ENCODE measurements around the gene LMF1.
"Not testable (repeated sequence)": the region's sequence is repeated elsewhere in the genome, so short reads cannot be mapped to it uniquely, and the experiment has no call there.

Gene LMF1

GRCh38 chr16:965036-965395, 5.8 kb downstream of the LMF1 start:
- DNase-seq (ENCODE audit: extremely low read depth, low read depth) = no peak
- TF ChIP-seq, protein P1, sequence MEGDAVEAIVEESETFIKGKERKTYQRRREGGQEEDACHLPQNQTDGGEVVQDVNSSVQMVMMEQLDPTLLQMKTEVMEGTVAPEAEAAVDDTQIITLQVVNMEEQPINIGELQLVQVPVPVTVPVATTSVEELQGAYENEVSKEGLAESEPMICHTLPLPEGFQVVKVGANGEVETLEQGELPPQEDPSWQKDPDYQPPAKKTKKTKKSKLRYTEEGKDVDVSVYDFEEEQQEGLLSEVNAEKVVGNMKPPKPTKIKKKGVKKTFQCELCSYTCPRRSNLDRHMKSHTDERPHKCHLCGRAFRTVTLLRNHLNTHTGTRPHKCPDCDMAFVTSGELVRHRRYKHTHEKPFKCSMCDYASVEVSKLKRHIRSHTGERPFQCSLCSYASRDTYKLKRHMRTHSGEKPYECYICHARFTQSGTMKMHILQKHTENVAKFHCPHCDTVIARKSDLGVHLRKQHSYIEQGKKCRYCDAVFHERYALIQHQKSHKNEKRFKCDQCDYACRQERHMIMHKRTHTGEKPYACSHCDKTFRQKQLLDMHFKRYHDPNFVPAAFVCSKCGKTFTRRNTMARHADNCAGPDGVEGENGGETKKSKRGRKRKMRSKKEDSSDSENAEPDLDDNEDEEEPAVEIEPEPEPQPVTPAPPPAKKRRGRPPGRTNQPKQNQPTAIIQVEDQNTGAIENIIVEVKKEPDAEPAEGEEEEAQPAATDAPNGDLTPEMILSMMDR (IDR thresholded peaks at IDR 0.05; ENCODE audit: low read depth, low read length) = no peak

GRCh38 chr16:964356-965035, 6.3 kb downstream of the LMF1 start:
- TF ChIP-seq, protein P1 (IDR thresholded peaks at IDR 0.05; ENCODE audit: low read depth, low read length) = no peak
- no peak for DNase-seq (ENCODE audit: extremely low read depth, low read depth)

DNA sequence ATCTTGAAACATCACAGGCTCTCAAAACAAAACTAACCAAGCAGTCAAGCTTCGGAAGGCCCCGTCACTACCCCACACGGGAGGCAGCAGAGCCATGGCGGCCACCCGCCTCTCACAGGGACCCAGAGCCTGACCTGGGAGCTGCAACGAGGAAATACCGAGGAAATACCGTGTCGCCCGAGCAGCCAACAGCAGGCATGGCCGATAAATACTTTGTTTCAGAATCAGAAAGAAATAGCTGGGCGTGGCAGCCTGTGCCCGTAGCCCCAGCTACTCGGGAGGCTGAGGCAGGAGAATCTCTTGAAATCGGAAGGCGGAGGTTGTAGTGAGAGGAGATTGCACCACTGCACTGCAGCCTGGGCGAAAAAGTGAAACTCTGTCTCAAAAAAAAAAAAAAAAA, 6.9 kb downstream of the LMF1 start:
- TF ChIP-seq, protein P1 (IDR thresholded peaks at IDR 0.05; ENCODE audit: low read depth, low read length) = no peak
- no peak for DNase-seq (ENCODE audit: extremely low read depth, low read depth)

DNA sequence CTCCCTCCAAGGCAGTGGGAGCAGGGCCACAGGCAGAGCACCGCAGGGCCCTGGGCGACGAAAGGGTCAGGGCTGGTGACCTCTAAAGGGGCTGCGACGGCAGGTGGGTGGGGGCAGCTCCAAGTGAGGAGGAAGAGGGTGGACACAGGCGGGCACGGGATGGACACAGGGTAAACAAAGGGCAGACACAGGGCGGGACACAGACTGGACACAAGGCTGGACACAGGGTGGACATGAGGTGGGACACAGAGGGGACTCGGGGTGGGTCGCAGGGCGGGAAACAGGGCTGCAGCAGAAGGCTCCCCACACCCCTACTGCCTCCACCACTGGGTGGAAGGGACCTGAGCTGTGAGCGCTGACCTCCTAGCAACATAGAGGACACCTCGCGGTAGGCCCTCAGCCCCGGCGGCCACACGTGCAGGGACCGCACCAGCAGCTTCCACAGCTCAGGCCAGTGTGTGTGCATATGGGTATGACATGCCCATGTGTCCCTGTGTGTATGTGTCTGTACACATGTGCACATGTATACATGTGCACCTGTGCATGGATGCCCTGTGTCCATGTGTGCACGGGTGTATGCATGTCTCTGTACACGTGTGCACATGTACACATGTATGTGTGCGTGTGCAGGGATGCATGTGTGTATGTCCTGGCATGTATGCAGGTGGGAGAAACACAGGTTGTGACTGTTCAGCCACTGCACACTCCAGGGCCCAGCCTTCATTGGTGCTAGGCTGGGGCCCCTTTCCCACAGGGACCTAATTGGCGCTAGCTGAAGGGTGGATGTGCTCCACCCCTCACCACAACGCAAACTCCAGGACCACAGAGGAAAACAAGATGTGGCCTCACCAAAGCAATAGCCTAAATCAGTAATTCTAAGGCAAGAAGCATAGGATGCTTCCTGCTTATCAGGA, 7.6 kb downstream of the LMF1 start:
- TF ChIP-seq, protein P1 (IDR thresholded peaks at IDR 0.05; ENCODE audit: low read depth, low read length) = no peak
- DNase-seq (ENCODE audit: extremely low read depth, low read depth) = no peak

DNA sequence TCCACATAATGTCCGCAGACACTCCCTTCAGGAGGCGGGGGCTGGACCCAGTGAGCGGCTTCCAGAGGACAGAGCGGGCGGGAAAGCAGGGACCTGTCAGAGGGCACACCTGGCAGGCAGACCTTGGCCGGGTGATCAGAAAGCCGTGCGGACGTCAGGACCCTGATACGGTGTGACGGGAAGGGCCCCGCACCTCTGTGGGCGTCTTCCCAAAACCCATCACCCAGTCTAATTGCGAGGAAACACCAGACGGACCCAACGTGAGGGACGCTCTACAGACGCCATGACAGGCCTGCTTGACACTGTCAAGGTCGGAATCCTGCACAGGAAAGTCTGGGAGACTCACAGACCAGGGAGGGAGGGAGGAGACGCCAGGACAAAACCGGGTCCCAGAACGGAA, 8.4 kb downstream of the LMF1 start:
- TF ChIP-seq, protein P1 (IDR thresholded peaks at IDR 0.05; ENCODE audit: low read depth, low read length) = no peak
- DNase-seq (ENCODE audit: extremely low read depth, low read depth) = no peak

GRCh38 chr16:959232-960040, 11.3 kb downstream of the LMF1 start:
- DNase-seq (ENCODE audit: extremely low read depth, low read depth) = no peak
- TF ChIP-seq, protein P1 (IDR thresholded peaks at IDR 0.05; ENCODE audit: low read depth, low read length) = no peak

DNA sequence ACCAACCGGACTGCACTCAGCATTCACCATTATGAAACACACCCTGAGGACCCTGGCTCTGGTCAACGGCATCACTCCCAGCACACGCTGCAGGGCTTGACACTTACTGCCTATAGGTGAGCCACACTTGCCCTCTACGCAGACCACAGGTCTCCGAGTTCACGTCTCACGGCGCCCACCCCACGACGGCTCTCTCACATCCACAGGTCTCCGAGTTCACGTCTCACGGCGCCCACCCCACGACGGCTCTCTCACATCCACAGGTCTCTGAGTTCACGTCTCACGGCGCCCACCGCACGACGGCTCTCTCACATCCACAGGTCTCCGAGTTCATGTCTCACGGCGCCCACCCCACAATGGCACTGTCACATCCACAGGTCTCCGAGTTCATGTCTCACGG, 15.0 kb downstream of the LMF1 start:
- not testable (repeated sequence) for DNase-seq (ENCODE audit: extremely low read depth, low read depth)

DNA sequence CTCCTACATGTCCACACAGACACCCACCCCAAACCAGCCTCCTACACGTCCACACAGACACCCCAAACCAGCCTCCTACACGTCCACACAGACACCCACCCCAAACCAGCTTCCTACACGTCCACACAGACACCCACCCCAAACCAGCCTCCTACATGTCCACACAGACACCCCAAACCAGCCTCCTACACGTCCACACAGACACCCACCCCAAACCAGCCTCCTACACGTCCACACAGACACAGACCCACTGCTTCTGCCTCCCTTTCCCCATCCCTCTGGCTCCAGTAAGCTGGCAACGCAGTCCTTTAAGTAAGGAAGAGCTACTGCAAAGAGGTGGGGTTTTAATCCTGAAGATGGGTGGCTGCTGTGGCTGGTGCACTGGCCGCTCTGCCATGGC, 17.0 kb downstream of the LMF1 start:
- not testable (repeated sequence) for DNase-seq (ENCODE audit: extremely low read depth, low read depth)
